ENCODE measurements around the gene ZBTB7C. TPM values are rescaled to one million over a fixed set of nuclear protein-coding genes. Genes with fewer than 3 reads are reported as not detected.
"Not testable (repeated sequence)": the region's sequence is repeated elsewhere in the genome, so short reads cannot be mapped to it uniquely, and the experiment has no call there.

The ZBTB7C gene
- total RNA-seq, 2 experiments from 2014 or later, result 0.81 to 0.95 TPM

DNA sequence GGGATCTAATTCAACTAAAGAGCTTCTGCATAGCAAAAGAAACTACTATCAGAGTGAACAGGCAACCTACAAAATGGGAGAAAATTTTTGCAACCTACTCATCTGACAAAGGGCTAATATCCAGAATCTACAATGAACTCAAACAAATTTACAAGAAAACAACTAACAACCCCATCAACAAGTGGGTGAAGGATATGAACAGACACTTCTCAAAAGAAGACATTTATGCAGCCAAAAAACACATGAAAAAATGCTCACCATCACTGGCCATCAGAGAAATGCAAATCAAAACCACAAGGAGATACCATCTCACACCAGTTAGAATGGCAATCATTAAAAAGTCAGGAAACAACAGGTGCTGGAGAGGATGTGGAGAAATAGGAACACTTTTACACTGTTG lies 127.7 kb downstream of the ZBTB7C start:
- H3K4me3 Mint-ChIP-seq; H3K27ac Mint-ChIP-seq; H3K36me3 Mint-ChIP-seq (ENCODE audit: low read depth); H3K4me1 Mint-ChIP-seq; H3K9me3 Mint-ChIP-seq; CTCF ChIA-PET; DNase-seq; POLR2A ChIA-PET: not testable (repeated sequence)
- H3K27me3 Mint-ChIP-seq, result peaks cover 17% of the 10 kb centered on the region

DNA sequence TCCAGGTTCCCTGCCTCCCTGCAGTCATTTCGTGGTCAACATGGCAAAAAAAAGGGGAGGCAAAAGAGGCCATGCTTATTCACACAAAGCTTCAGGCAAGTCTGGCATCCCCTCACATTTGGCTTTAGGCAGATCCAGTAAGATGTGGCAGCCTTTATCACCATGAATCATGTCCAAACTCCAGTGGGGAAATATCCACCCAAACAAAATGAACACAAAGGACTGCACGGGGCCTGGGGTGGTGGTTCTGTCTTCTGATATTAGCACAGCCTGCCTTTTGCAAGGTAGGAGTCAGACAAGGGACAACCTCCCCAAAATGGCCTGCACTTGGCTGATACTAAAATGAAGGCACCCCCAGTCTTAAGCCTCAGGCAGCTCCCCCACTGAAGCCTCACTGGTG lies 129.9 kb downstream of the ZBTB7C start:
- no peak for DNase-seq
- H3K27ac Mint-ChIP-seq, result no peak overlapping the region
- peaks cover 10% of the 10 kb centered on the region for H3K27me3 Mint-ChIP-seq
- ChIA-PET POLR2A (no interaction called here), CTCF (no interaction called here)
- no peaks in the 10 kb centered on the region for H3K4me1 Mint-ChIP-seq
- no peaks in the 10 kb centered on the region for H3K36me3 Mint-ChIP-seq (ENCODE audit: low read depth)
- H3K4me3 Mint-ChIP-seq, result no peak overlapping the region
- no peaks in the 10 kb centered on the region for H3K9me3 Mint-ChIP-seq

DNA sequence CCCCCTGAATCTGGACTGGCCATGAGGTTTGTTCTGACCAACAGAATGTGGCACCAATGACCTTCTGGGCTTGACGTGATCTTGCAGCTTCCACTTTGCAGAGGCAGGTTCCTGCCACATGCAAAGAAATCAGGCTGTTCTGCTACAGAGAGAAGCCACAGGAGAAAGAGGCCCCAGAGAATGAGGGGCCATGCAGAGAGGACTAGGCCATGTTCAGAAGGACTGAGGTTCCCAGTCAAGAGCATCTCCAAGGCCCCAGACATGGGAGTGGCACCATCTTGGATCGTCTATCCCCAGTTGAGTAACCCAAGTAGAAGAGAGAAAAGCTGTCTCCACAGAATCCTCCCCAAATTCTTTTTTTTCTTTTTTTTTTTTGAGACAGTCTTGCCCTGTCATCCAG lies 131.1 kb downstream of the ZBTB7C start:
- DNase-seq, result no peak
- POLR2A ChIA-PET, result no interaction called here
- no peaks in the 10 kb centered on the region for H3K36me3 Mint-ChIP-seq (ENCODE audit: low read depth)
- H3K27ac Mint-ChIP-seq, result no peak overlapping the region
- CTCF ChIA-PET, result no interaction called here
- H3K27me3 Mint-ChIP-seq, result peaks cover 17% of the 10 kb centered on the region
- H3K4me3 Mint-ChIP-seq, result no peak overlapping the region
- no peaks in the 10 kb centered on the region for H3K9me3 Mint-ChIP-seq
- no peaks in the 10 kb centered on the region for H3K4me1 Mint-ChIP-seq

DNA sequence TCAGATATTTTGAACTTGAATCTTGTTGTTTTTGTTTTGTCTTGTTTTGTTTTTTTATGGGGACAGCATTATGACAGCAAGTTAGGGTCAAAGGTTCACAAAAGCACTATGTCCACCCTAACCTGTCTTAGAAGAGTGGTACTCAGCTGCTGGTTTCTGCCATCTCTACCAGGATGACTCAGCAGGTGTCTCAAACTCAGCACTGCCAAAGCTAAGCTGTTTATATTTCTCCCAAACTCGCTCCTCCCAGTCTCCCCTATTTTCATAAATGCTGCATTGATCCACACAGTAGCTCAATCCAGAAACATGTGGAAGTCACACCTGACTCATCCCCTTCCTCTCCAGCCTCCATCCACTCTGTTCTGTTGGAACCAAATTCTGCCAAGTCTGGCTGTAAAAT lies 134.9 kb downstream of the ZBTB7C start:
- POLR2A ChIA-PET, result no interaction called here
- Mint-ChIP-seq H3K4me1 (peaks cover 9% of the 10 kb centered on the region), H3K27ac (no peak overlapping the region), H3K27me3 (peaks cover 30% of the 10 kb centered on the region), H3K4me3 (no peak overlapping the region), H3K9me3 (no peaks in the 10 kb centered on the region), H3K36me3 (ENCODE audit: low read depth) (no peaks in the 10 kb centered on the region)
- CTCF ChIA-PET, result no interaction called here
- no peak for DNase-seq

DNA sequence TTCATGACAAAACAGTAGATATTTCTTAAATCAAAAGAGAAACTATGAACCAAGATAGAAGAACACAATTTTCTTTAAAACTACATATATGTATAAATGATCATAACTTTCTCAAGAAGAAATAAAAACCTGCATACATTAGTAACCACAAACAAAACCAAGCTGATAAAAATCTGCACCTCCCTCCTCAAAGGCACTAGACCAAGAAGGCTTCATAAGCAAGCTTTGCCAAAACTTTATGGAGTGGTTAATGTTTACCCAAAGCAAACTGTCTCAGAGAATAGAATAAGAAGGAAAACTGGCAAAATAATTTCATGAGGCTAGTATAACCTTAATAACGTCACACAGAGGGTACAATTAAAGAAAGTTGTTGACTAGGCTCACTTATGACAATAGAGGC lies 138.3 kb downstream of the ZBTB7C start:
- Mint-ChIP-seq H3K27ac (no peak overlapping the region), H3K4me1 (peaks cover 9% of the 10 kb centered on the region), H3K9me3 (no peaks in the 10 kb centered on the region), H3K36me3 (ENCODE audit: low read depth) (no peaks in the 10 kb centered on the region), H3K27me3 (peaks cover 37% of the 10 kb centered on the region), H3K4me3 (no peak overlapping the region)
- no peak for DNase-seq
- ChIA-PET CTCF (no interaction called here), POLR2A (no interaction called here)

DNA sequence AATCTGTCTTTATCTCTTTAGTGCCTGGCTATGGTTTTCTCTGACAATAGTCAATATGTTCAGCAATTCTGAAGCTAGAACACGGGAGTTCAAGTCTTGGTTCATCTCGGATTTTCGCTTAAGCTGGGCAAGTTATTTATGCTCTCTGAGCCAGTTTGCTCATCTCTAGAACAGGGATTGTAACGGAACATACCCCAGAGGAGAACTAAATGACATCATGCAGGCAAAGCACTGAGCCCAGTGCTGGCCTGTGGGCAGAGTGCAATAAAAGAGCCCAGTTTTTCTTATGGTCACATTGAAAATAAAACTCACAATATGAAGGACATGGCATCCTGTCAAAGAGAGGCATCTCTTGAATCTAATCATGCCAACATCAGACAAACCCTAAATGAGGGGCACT lies 143.9 kb downstream of the ZBTB7C start:
- ChIA-PET POLR2A (no interaction called here), CTCF (no interaction called here)
- Mint-ChIP-seq H3K9me3 (no peaks in the 10 kb centered on the region), H3K4me1 (peaks cover 3% of the 10 kb centered on the region), H3K27ac (no peak overlapping the region), H3K27me3 (peaks cover 25% of the 10 kb centered on the region), H3K4me3 (no peak overlapping the region), H3K36me3 (ENCODE audit: low read depth) (no peaks in the 10 kb centered on the region)
- no peak for DNase-seq

DNA sequence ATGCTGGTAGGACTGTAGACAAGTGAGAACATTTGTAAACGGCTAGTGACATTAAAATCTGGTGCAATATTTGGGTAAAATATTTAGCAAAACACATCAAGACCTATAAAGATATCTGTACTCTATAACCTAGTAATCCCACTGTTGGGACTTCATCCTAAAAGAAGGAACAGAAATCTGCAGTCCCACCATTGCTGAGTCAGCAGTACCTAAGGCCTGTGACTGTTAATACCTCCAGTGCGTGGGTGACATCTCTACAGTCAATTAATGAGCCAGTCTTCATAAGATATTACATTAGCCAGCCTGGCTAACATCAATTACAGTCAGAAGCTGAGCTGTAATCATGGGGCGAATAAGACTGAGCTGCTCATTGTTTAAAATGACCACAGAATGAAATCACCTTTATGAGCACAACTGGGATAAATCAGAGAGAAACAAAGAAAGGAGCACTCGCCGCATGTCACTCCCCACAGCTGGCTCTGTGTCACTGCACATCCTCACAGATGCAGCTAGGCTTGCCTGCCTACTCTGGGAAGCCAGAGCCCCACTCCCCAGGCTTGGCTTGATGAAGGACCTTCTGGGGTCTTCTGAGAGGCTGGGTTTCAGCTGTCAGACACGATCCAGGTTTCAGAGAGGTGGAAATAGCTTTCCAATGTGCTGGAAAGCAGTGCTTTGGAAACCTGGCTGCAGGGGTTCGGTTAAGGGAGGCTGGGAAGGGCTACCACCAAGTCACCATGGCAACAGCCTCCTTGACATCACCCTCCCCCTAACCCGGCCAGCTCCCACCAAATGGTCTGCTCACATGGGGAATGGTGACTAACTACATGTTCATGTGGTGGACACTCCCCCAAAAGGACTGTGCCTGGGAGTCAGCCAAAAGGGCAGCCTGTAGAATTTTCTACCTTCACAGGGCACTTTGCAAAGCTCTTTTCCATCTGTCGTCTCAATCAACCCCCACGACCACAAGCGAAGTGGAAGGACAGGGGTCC lies 145.0 kb downstream of the ZBTB7C start:
- CTCF ChIA-PET, result no interaction called here
- Mint-ChIP-seq H3K9me3 (no peaks in the 10 kb centered on the region), H3K36me3 (ENCODE audit: low read depth) (no peaks in the 10 kb centered on the region), H3K4me1 (no peaks in the 10 kb centered on the region), H3K27me3 (peaks cover 26% of the 10 kb centered on the region), H3K4me3 (no peak overlapping the region), H3K27ac (no peak overlapping the region)
- POLR2A ChIA-PET, result no interaction called here
- DNase-seq, result no peak

DNA sequence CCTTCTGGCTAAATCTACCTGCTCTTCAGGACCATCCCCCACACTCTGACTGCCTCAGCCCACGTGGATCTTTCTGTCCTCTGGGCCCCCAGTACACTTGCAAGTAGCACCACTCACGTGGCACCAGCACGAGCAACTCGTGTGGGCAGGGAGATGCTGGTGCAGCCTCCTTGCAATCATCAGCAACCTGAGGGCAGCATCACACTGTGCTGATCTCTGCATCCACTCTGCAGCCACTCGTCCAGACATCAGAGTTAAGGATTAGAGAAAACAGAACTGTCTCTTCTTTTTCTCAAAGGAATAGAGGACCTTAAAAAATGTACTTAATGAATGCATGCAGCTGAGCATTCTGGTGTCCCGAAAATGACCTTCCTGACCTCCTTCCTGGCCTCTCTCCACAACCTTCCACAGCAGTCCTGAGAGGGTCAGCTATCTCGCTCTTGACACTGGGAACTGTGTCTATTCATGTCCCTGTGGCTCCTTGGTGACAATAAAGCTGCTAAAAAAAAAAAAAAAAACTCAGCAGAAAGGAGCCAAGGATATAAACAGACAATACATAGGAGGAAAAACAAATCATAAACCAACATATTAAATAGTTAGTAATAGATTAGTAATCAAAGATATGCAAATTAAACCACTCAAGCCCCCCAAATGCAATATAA lies 145.9 kb downstream of the ZBTB7C start:
- H3K4me1 Mint-ChIP-seq, result no peaks in the 10 kb centered on the region
- CTCF ChIA-PET, result no interaction called here
- DNase-seq, result no peak
- no peak overlapping the region for H3K4me3 Mint-ChIP-seq
- POLR2A ChIA-PET, result no interaction called here
- H3K9me3 Mint-ChIP-seq, result no peaks in the 10 kb centered on the region
- H3K36me3 Mint-ChIP-seq (ENCODE audit: low read depth), result no peaks in the 10 kb centered on the region
- peaks cover 26% of the 10 kb centered on the region for H3K27me3 Mint-ChIP-seq
- H3K27ac Mint-ChIP-seq, result no peak overlapping the region

DNA sequence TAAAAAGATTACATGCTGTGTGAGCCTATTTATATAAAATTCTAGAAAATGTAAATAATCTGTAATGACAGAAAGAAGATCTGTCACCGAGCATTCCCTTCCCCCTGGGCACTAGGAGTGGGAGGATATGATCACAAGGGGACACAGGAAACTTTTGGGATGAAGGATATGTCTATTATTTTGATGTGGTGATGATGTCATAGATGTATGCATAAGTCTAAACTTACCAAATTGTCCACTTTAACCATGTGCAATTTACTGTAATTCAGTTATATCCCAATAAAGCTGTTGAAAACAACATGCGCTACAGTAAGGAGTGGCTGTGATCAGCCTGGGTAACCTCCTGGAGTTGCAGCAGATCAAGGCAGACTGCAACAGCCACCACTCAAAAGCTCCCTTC lies 148.9 kb downstream of the ZBTB7C start:
- Mint-ChIP-seq H3K9me3 (no peaks in the 10 kb centered on the region), H3K4me3 (no peak overlapping the region), H3K27me3 (peaks cover 33% of the 10 kb centered on the region), H3K36me3 (ENCODE audit: low read depth) (no peaks in the 10 kb centered on the region), H3K4me1 (no peaks in the 10 kb centered on the region), H3K27ac (no peak overlapping the region)
- DNase-seq, result no peak
- ChIA-PET CTCF (no interaction called here), POLR2A (no interaction called here)

DNA sequence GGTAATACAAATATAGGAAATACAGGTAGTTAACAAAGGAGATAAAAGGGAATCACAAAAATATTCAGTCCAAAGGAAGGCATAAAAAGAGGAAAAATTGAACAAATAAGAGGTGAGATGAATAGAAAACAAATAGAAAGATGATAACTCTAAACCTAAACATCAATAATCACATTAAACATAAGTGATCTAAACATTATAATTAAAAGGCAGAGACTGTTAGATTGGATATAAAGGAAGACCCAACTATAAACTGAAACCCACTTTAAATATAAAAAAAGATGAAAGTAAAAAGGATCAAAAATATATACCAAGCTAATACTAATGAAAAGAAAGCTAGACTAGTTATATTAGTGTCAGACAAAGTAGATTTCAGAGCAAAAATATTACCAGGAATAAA lies 152.3 kb downstream of the ZBTB7C start:
- Mint-ChIP-seq H3K27me3 (peaks cover 49% of the 10 kb centered on the region), H3K4me1 (no peaks in the 10 kb centered on the region)

DNA sequence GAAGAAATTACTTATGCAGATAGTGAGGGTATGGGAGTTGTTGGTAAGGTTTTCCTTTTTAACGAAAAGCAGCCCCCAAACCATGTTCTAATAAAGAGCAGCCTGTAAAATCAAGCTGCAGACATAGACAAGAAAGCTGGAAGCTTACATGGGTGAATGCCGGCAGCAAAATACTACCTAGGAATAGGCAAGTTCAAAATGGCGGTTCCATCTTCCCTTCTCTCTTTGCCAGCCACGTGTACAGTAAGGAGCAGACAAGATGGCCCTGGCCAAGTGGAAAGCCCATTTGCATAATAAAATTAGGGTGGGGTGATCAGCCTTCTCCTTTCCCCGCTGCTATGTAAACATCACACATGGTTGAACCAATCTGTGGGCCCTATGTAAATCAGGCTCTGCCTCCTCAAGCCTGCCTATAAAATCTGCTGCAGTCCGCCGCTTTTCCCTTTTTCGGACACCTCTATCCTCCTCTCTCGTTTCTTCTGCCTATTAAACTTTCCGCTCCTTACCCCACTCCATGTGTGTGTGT lies 155.0 kb downstream of the ZBTB7C start:
- peaks cover 2% of the 10 kb centered on the region for H3K9me3 Mint-ChIP-seq
- no peak for DNase-seq
- H3K27me3 Mint-ChIP-seq, result peaks cover 56% of the 10 kb centered on the region
- ChIA-PET CTCF (no interaction called here), POLR2A (no interaction called here)
- no peaks in the 10 kb centered on the region for H3K36me3 Mint-ChIP-seq (ENCODE audit: low read depth)
- no peak overlapping the region for H3K27ac Mint-ChIP-seq
- no peak overlapping the region for H3K4me3 Mint-ChIP-seq
- no peaks in the 10 kb centered on the region for H3K4me1 Mint-ChIP-seq

More for the DNA sequence above, 152.3 kb downstream of the ZBTB7C start:
- POLR2A ChIA-PET, result no interaction called here
- Mint-ChIP-seq H3K4me3 (no peak overlapping the region), H3K9me3 (peaks cover 2% of the 10 kb centered on the region), H3K36me3 (ENCODE audit: low read depth) (no peaks in the 10 kb centered on the region), H3K27ac (no peak overlapping the region)
- no peak for DNase-seq
- CTCF ChIA-PET, result interaction anchor here (1.0 to 2.2 kb wide), 3 partner anchors 26 to 188 kb away, joined by 3 to 4 read pairs (median 4); no protein-coding TSS in a partner anchor

DNA sequence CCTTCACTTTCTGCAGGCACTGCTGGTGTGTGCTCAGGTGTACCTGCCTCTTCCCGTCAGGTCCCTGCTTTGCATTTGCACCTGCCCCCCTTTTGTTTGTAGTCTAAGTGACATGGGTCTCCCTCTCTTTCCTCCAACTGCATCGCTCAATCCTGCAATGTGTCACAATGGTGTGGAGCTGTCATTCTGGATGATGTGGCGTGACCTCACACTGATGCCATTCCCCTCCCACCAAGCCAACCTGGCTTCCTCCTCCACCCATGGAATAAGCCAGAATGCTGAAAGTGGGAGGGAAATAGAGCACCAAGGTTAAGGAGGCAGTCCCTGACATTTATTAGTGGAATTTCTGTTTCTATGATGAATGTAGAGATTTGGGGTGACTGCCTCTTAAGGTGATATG lies 156.7 kb downstream of the ZBTB7C start:
- H3K4me1 Mint-ChIP-seq, result no peaks in the 10 kb centered on the region

DNA sequence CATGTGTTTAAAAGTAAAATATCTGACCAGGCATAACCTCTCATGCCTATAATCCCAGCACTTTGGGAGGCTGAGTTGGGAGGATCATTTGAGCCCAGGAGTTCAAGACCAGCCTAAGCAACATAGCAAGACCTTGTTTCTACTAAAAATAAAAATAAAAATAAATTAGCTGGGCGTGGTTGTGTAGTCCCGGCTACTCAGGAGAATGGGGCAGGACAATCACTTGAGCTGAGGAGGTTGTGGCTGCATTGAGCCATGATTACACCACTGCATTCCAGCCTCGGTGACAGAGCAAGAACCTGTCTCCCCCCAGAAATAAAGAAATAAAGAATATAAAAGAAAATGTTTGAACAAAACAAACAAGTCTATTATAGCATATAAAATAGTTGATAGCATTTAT lies 158.3 kb downstream of the ZBTB7C start:
- ChIA-PET CTCF (no interaction called here), POLR2A (no interaction called here)
- no peak overlapping the region for H3K27ac Mint-ChIP-seq
- no peak overlapping the region for H3K4me3 Mint-ChIP-seq
- H3K27me3 Mint-ChIP-seq, result peaks cover 60% of the 10 kb centered on the region
- DNase-seq, result no peak
- H3K9me3 Mint-ChIP-seq, result peaks cover 2% of the 10 kb centered on the region
- H3K4me1 Mint-ChIP-seq, result no peaks in the 10 kb centered on the region
- H3K36me3 Mint-ChIP-seq (ENCODE audit: low read depth), result no peaks in the 10 kb centered on the region

More for the DNA sequence above, 156.7 kb downstream of the ZBTB7C start:
- no peak for DNase-seq
- peaks cover 61% of the 10 kb centered on the region for H3K27me3 Mint-ChIP-seq
- H3K9me3 Mint-ChIP-seq, result peaks cover 2% of the 10 kb centered on the region
- H3K4me3 Mint-ChIP-seq, result no peak overlapping the region
- no peaks in the 10 kb centered on the region for H3K36me3 Mint-ChIP-seq (ENCODE audit: low read depth)
- ChIA-PET POLR2A (no interaction called here), CTCF (no interaction called here)
- no peak overlapping the region for H3K27ac Mint-ChIP-seq
